NCI-H128 (cell line): ENCODE measurements around the gene GATB.
"Not testable (repeated sequence)": the region's sequence is repeated elsewhere in the genome, so short reads cannot be mapped to it uniquely, and the experiment has no call there.

Source experiments
- DNase-seq: peaks from one replicate; lab custom pipeline; 2025; ENCODE audit not compliant: unreplicated experiment; lab: John Stamatoyannopoulos, UW

GATB gene

DNA sequence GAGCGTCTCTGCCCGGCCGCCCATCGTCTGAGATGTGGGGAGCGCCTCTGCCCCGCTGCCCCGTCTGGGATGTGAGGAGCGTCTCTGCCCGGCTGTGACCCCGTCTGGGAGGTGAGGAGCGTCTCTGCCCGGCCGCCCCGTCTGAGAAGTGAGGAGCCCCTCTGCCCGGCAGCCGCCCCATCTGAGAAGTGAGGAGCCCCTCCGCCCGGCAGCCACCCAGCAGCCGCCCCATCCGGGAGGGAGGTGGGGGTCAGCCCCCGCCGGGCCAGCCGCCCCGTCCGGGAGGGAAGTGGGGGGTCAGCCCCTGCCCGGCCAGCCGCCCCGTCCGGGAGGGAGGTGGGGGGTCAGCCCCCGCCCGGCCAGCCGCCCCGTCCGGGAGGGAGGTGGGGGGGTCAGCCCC is 29.1 kb downstream of the GATB start:
- not testable (repeated sequence) for DNase-seq

DNA sequence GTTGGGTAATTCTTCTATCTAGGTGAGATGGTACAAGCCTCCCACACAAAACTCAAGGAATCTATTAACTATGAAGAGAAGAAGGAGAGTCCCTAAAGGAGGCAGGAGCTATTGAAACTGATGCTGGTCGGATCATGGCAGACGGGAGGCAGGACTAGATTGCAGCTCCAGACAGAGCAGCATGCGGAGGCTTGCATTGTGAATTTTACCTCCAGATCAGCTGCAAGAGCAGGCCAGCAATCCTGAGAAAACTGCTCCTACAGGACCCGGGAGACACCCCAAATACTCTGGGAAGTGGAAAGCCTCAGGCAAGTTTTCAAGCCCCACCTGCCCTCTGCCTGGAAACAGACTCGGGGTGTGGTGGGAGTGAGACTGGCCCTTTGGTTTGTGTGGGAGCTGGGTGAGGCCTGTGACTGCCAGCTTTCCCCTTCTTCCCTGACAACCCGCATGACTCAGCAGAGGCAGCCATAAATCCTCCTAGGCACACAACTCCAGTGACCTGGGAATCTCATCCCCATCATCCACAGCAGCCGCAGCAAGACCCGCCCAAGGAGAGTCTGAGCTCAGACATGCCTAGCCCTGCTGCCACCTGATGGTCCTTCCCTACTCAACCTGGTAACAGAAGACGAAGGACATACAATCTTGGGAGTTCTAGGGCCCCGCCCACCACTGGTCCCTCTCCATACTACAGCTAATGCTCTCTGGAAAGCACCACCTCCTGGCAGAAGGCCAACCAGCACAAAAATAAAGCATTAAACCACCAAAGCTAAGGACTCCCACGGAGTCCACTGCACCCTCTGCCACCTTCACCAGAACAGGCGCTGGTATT is 30.9 kb downstream of the GATB start:
- no peak for DNase-seq

DNA sequence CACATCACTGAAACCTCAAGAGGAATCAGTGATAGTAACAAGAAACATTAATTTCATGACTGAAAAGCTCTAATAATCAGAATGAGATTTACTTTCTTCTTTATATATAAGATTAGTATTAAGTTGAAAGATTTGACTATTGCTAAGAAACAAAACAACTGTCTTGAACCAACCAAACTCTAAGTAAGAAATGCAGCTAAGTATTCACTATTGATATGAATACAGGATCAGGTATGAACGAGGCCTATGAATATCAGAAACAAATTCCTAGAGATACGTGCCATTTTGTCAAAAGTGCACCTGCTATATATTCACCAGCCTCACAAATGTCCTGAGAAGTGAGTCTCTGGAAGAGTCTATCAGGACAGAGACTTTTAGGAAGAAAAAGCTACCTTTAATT is 32.1 kb downstream of the GATB start:
- DNase-seq: no peak

DNA sequence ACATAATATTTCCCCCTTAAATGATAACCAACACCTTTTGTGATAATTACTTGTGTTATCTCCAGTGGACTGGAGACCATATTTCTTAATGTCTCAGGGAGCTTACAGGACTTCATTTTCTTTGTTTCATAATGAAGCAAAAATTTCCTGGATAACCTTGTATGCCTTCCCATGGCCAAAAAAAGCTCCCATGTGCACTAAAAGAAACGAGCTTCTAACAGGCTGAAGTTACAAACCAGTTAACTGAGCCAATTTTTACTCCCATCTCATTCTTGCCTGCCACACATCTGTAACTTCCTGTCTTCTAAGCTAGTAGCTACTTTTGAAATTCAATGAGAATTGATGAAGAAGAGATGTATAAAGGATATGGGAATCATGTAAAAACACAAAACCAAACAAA is 32.8 kb downstream of the GATB start:
- DNase-seq: no peak

DNA sequence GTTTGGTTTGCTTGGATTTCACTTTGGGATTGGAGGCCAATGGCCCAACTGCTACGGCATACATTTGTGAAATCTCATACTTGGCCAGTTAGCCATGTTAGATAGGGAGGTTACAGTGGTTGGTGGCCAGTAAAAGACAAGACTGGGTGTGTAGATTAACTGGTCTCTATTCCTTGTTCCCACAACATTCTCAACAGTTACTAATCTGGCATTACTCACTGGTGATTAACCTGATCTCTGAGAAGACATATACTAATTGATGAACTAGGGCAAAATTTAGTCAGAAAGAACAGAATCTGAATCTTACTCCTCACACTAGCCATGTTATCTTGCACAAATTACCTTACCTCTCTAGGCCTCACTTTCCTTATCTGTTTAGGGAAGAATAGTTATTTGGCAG is 33.4 kb downstream of the GATB start:
- no peak for DNase-seq

DNA sequence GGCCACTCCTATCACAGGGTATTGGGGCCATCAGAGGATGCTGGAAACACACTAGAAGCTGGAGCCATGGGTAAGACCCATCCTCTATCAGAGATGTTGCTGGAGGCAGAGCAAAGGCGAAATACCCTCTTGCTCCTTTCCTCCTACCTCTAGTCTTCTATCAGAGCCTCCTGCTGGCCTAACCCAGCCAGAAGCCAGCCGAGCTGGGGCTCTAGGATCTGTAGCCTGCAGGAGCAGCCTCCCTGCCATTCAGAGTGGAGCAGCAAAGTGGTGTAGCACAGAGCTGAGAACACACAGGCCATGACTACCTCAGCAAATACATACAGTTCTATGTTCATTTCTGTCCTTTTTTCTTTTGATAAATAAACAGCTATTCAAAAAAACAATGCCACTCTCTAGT is 35.7 kb downstream of the GATB start:
- no peak for DNase-seq

DNA sequence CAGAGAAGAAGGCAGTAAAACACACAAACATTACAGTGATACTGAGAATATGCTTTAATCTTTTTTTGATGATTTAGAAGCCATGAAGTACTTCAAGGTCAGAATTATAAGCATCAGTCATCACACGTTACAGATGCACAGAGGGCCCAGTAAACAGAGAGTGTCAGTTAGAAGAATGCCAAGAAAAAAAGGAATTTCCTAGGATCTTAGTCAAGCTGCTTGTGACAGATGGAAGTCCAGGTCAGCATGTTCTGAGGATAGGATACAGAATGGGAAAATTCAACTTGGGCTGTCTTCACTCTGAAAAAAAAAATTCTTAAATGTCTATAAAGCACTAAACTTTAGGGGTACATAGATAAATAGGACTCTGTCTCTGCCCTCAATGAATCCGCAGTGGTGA is 38.9 kb downstream of the GATB start:
- DNase-seq: no peak

DNA sequence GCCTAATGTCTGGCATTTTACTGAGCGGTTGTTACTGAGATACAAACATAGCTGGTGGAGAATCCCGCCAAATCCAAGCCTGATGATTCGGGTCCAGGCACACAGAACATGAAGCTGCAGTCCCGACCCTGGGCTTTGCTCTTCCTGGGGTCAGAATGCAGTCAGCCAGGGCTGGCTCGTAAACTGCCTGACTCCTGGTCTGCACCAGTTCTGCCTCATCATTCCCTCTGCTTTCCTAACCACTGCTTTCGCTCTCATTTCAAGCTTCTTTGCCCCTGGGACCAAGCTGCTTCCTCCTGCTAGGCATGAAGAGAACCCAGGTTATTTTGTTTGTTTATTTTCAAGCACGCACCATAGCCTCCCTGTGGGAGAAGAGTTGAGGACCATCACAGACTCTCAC is 39.3 kb downstream of the GATB start:
- no peak for DNase-seq

DNA sequence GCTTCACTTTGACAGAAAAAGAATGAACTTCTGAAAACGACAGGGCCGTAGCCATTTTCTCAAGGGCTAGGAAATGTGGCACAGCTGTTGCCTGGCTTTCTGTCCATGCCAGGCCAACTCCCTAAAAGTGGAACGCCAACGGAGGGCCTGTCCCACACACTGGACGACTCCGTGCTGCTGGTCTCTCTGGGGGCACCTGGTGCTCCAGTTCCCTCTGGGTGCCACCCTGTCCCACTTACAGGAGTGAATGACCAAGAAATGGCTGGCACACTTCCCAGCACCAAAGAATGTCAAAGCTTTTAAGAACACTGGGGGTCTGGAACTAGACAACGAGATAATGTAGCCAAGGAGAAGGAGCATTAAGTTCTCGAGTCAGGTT is 40.9 kb downstream of the GATB start:
- DNase-seq: no peak

DNA sequence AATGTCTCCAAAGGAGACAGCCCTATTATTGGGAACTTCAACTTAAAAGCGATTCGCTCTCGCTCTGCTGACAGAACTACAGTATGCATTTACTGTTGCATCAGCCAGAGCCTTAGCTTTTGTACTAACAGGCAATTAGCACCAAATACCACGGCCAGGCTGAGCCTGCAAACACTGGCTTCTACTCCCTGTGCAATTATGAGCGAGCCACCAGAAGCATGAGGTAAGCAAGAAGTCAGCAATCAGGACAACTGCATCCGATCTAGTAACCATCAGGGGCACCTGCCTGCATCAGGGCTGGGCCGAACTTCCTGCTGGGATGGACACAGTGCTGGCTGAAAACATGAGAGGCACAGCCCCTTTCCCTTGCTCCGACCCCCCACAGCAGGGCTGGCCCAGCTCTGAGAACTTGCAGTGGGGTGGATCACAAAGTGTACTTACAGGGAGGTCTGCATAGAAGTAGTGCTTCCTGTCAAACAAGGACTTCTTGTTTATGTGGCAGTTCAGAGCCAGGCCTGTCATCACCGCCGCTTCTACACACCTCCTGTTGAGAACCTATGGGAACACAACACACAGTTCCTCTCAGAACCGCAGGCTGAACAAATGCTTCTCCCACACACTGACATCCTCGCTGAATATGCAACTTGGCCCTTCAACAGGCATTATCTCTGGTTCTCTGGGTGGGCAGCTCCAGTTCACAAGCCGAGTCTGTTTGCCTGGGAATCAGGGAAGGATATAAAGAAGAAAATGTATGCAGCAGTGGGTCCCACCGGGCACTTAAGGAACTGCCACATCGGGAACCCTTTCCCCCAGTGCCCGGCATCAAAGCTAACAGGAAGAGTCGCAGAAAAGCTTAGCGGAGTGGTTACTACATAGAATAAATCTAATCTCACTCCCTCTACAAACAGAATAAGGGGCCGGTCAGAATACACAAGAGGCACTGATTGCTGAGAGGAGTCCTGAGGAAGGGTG is 41.5 kb downstream of the GATB start:
- no peak for DNase-seq

DNA sequence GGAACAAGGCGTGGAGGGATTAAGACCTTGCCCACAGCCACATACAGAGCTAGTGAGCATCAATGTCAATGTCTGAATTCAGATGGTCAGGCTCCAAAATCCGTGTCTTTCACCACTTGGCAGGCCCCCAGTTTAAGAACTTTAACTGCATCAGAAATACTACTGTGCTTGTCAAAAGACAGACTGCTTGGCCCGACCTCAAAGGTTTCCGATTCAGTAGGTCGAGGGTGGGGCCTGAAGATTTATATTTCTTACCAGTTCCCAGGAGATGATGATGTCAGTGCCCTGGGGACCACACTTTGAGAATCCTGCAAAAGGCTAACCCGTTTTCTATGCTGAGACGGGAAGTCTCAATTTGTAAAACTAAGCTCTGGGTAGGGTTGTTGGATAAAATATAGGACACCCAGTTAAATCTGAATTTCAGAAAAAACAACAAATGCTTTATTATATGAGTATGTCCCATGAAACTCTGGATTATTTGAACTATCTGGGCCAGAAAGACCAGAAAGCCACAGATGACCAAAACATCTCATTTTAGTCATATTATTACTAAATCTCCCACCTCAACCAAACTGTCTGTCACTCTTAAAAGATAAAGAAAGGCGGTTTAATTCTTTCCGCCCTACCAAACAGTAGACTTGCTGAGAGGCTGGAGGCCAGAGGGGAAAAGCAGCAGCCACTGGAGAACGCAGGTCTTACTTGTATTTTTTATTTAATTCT is 42.7 kb downstream of the GATB start:
- DNase-seq: no peak

DNA sequence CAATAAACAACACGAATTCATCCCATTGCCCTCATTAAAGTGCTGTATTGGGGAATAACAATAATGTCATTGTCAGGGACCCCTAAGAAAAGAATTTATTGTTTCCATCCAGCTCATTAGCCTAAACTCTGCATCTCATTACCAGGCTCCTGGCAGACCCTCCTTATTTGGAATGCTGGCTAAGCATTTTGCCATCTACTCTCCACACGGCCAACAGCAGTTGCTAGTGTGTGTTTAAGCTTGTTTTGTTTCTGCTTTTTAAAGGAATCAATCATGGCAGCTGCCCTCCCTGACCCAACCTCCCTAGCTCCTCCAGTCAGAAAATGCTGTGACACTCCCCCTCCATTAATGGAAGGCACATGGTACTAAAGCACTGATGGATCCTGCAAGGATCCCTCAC is 43.5 kb downstream of the GATB start:
- no peak for DNase-seq

DNA sequence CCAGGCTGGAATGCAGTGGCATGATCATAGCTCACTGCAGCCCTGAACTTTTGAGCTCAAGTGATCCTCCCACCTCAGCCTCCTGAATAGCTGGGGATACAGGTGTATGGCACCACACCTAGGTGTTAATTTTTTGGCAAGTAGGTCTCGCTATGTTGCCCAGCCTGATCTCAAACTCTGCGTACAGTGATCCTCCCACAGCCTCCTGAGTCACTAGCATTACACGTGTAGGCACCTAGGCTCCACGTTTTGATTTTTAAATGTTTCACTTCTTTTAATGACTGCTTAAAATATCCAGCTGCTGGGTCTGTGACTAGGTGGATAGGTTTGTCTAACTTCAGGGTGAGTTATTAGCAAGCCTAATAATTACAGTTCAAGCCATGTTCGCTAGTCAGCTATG is 44.5 kb downstream of the GATB start:
- no peak for DNase-seq

DNA sequence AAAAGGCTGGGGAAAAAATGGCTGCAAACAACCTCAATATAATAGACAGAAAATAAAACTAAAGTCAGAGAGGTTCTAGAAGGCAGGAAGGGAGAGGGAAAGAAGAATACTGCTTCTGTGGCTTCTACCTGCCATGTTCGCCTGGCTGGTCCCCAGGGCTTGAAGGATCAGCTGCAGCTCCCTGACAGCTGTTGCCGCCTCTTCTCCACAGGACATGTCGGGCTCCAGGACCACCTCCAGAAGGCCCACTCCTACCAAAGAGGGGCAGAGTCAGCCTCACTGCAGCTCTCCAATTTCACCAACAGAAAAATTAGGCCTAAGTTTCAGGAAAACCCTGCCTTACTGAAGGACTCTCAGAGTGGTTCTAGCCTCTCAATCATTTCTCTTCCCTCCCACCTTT is 44.9 kb downstream of the GATB start:
- DNase-seq: no peak

DNA sequence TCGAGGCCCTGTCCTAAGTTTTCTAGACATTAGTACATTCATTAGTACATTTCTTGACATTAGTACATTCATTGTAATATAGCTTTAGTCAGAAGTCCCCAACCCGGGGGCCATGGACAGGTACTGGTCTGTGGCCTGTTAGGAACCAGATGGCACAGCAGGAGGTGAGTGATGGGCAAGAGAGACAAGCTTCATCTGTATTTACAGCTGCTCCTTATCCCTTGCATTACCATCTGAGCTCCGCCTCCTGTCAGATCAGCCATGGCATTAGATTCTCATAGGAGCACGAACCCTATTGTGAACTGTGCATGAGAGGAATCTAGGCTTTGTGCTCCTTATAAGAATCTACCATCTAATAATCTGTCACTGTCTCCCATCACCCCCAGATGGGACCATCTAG is 48.0 kb downstream of the GATB start:
- DNase-seq: no peak

DNA sequence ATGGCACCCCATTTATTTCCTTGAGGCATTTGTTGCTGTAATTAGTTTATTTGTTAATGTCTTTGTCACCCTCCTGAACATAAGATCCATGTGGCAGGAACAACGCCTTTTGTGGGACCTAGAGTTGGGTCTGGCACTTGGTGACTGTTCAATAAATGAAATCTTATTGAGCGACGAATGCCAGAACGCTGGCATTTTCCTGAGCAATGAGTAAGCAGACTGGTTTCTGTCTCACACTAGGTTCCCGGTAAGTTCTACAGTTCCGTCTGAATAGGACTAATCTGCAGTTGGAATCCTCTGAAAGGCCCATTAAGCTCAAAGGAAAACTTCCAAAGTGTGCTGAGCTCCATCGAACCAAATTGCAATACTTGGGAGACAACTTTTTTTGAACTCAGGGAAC is 49.2 kb downstream of the GATB start:
- DNase-seq: no peak

DNA sequence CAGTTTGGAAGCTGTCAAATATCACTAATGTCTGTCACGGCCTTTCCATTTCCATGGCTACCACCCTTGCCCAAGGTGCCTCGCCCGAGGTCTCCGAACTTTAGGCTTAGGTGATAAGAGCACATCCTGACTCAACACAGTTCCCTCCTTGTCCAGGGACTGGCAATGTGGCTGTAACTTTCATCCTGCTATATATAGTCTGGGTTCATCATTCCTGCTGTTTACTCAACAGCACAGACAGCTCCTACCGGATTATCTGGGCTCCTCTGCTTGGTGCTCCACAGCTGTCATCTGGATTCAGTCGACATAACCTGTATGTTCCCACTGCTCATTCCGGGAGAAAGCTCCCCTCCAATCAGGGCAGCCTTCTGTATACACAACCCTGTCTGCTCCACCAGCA is 51.2 kb downstream of the GATB start:
- DNase-seq: no peak

DNA sequence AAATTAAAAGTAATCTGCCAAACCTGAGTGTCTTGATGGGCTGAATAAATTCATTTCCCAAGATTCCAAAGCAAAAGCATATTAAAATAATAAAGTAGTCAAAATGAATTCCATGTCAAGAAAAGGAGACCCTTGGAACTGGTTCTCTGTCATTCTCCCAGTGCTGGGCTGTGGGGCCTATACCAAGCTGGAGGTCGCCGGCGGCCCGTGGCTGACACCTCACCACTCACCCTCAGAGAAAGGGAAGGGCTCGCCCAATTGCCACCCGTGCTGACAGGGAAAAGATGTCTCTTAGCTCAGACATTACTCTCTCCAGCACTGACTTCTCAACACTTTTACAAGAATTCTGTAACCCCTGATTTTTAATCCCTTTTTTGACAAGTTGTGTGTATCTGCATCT is 51.7 kb downstream of the GATB start:
- no peak for DNase-seq

DNA sequence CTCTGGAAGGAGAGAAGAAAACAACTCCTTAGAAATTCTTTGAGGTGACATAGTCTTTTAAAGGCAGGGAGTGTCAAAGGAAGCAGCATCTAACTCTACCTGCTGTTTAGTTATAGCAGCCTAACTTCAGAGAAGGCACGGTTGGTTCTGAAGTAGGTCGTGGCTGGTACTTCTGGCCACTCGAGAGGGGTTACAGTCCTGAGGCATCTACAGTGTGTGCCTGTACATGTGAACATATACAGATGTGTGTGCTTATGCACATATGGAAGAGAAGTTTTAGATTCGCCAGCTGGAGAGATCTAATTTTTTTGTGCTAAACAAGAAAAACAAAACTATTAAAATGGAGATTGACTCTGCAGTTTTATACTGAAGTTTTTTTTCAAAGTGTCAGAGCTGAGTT is 52.7 kb downstream of the GATB start:
- DNase-seq: no peak

DNA sequence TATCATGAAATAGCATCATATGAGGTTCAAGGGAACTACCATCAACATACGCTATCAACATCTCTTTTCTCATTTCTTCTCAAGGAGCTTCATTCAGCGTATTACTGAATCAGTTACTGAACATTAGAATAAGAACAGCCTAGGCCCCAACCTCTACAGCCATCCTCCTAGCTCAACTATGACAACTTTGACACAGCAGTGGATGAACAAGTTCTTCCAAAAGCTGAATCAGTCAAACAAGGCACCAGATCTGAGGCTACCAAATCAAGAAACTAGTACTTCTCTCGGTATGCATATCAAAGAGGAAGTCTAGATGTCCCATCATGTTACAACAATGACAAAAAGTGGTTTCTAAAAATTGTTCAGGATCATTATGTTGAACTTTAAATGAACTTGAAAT is 57.4 kb downstream of the GATB start:
- no peak for DNase-seq

DNA sequence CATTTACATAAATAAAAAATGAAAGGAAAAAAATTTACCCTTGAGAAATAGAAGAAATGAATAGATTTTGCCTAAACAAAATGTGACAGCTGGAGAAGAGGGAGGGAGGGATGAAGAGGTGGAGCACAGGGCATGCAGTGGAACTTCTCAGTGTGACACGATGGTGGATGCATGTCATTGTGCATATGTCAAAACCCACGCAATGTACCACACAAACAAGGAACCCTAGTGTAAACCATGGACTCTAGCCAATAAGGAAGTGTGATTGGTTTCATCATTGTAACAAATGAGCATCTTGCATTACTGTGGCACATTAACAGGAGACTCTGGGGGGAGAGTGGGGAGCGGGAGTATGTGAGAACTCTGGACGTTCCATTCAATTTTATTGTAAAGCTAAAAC is 58.6 kb downstream of the GATB start:
- DNase-seq: no peak
